Endothelial cell (in vitro differentiated cells): ENCODE data around the gene HDAC4. TPM values are rescaled to one million over a fixed set of nuclear protein-coding genes. Genes with fewer than 3 reads are reported as not detected.

ENCODE experiments used
- DNase-seq: peaks from one replicate; pipeline ENCODE4 v3.0.0; 2021; ENCODE audit warnings: low spot score
- H3K27ac Mint-ChIP-seq: one replicate; pipeline ENCODE4 v1.8.0; 2021; ENCODE audit warnings: mixed read lengths, inconsistent platforms; ENCODE audit not compliant: unreplicated experiment
- H3K27me3 Mint-ChIP-seq: one replicate; pipeline ENCODE4 v1.8.0; 2021; ENCODE audit warnings: mild to moderate bottlenecking, moderate library complexity, mixed read lengths, inconsistent platforms; ENCODE audit not compliant: unreplicated experiment
- H3K36me3 Mint-ChIP-seq: one replicate; pipeline ENCODE4 v1.8.0; 2021; ENCODE audit warnings: mild to moderate bottlenecking, low read depth, mixed read lengths, inconsistent platforms; ENCODE audit not compliant: unreplicated experiment
- H3K4me1 Mint-ChIP-seq: one replicate; pipeline ENCODE4 v1.8.0; 2021; ENCODE audit warnings: mild to moderate bottlenecking, mixed read lengths, inconsistent platforms; ENCODE audit not compliant: unreplicated experiment
- H3K4me3 Mint-ChIP-seq: one replicate; pipeline ENCODE4 v1.8.0; 2021; ENCODE audit warnings: mild to moderate bottlenecking, mixed read lengths, inconsistent platforms; ENCODE audit not compliant: unreplicated experiment
- H3K9me3 Mint-ChIP-seq: one replicate; pipeline ENCODE4 v1.8.0; 2021; ENCODE audit warnings: mixed read lengths, inconsistent platforms; ENCODE audit not compliant: unreplicated experiment
- total RNA-seq: library from RNA; stranded (reverse); fragmentation: NEBNext Ultra II Directional; extraction: Animal tissue kit (Norgen Biotek cat#: 25700); gene quantifications from one replicate; pipeline ENCODE4 v1.2.1, GENCODE V29; 2021; ENCODE audit not compliant: unreplicated experiment
- TF ChIP-seq, protein P1 (sequence below): fragments of 200-600 bp; sonication (generic); IDR thresholded peaks from one replicate; pipeline ENCODE4 v1.5.0; 2021; ENCODE audit warnings: antibody characterized with exemption; ENCODE audit not compliant: unreplicated experiment

HDAC4 gene
- total RNA-seq, 1 donor from 2014 or later: 26.0 TPM

DNA sequence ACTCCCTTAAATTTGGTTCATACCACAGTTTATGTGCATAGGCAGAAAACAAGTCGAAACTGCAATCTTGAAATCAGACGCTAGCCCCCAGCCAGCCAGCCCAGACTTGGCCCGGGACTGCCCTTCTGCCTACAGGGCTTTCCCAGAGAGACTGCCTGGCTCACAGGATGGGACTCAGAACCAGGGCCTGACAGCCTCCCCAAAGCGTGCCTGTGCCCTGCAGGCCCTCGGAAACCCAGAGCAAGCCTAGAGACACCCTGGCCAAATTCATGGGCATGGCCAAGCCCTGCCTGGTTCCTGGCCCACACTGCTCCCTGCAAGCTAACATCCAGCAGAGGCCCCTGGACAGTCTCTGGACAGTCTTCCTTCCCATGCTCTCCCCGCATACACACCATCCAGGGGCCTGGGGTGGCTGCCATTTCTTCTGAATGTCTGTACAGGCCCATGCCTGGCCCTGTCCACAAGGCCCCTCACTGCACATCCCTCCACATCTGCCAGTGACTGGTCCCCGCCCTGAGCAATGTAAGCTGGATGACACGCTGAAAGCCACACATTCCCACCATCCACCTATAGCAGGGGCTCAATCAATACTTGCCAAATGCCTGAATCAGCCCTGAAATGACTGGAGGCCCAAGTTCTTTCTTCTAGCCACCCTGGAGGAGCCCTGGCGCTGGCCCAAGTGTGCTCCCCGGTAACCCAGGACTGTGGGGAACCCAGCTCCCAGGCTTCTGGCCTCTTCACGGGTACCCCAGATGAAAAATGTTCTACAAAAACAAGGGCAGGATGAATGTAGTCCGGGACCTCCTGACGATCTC, 73.1 kb downstream of the HDAC4 start:
- Mint-ChIP-seq H3K36me3 (no peaks in the 10 kb centered on the region), H3K4me3 (no peak overlapping the region), H3K9me3 (no peaks in the 10 kb centered on the region), H3K27ac (no peak overlapping the region), H3K27me3 (peaks cover 1% of the 10 kb centered on the region), H3K4me1 (peaks cover 16% of the 10 kb centered on the region)
- DNase-seq: no peak
- TF ChIP-seq, protein P1, sequence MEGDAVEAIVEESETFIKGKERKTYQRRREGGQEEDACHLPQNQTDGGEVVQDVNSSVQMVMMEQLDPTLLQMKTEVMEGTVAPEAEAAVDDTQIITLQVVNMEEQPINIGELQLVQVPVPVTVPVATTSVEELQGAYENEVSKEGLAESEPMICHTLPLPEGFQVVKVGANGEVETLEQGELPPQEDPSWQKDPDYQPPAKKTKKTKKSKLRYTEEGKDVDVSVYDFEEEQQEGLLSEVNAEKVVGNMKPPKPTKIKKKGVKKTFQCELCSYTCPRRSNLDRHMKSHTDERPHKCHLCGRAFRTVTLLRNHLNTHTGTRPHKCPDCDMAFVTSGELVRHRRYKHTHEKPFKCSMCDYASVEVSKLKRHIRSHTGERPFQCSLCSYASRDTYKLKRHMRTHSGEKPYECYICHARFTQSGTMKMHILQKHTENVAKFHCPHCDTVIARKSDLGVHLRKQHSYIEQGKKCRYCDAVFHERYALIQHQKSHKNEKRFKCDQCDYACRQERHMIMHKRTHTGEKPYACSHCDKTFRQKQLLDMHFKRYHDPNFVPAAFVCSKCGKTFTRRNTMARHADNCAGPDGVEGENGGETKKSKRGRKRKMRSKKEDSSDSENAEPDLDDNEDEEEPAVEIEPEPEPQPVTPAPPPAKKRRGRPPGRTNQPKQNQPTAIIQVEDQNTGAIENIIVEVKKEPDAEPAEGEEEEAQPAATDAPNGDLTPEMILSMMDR: no peak

DNA sequence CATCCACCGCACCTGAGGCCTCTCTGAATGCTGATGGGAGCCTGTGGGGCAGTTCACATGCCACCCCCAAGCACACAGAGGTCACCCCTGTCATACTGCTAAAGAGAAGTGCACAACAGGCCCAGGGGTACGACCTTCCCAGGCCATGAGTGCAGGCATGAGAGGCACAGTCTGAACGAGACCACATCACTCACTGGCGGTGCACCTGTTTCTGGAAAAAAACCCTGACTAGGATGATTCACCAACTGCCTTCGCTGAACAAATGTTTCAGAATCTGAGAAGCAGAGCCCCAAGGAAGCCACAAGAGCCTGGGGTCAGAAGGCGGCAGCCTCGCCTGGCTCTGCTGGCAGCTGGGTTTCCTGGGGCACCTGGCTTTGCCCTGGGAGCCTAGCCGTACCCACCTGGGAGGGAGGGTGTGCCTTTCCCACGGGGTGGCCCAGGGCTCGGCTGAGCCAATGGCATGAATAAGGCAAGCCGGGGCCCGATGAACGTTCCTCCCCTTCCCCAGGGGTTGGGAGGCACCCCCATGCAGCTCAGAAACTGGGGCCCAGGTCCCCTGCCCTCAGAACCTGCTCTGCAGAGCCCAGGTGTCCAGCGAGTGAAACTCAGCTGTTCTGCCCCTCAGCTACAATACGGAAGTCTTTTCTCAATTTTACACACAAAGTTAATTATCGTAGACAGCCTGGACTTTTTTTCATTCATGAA, 73.8 kb downstream of the HDAC4 start:
- no peaks in the 10 kb centered on the region for H3K36me3 Mint-ChIP-seq
- no peaks in the 10 kb centered on the region for H3K27me3 Mint-ChIP-seq
- peaks cover 16% of the 10 kb centered on the region for H3K4me1 Mint-ChIP-seq
- no peaks in the 10 kb centered on the region for H3K9me3 Mint-ChIP-seq
- no peak overlapping the region for H3K27ac Mint-ChIP-seq
- TF ChIP-seq, protein P1: no peak
- H3K4me3 Mint-ChIP-seq: no peak overlapping the region
- DNase-seq: no peak

- Mint-ChIP-seq H3K36me3 (no peaks in the 10 kb centered on the region), H3K4me3 (no peak overlapping the region), H3K9me3 (no peaks in the 10 kb centered on the region), H3K27me3 (no peaks in the 10 kb centered on the region), H3K27ac (no peak overlapping the region), H3K4me1 (peaks cover 16% of the 10 kb centered on the region)
- DNase-seq: no peak
- TF ChIP-seq, protein P1: no peak
Observed at GRCh38 chr2:239324456-239324855, 76.4 kb downstream of the HDAC4 start.

- no peaks in the 10 kb centered on the region for H3K27me3 Mint-ChIP-seq
- DNase-seq: no peak
- no peak overlapping the region for H3K27ac Mint-ChIP-seq
- H3K4me3 Mint-ChIP-seq: no peak overlapping the region
- no peaks in the 10 kb centered on the region for H3K36me3 Mint-ChIP-seq
- H3K9me3 Mint-ChIP-seq: no peaks in the 10 kb centered on the region
- H3K4me1 Mint-ChIP-seq: peaks cover 19% of the 10 kb centered on the region
- TF ChIP-seq, protein P1: no peak
Observed at GRCh38 chr2:239323447-239323846, 77.4 kb downstream of the HDAC4 start.
